K562 (cell line): Measurements from ENCODE around the gene NTSR1. TPM values are rescaled to one million over a fixed set of nuclear protein-coding genes. Genes with fewer than 3 reads are reported as not detected.

Experiments used
- E2F1 ChIP-seq: sonication (generic); formaldehyde crosslinking; IDR thresholded peaks from 2 replicates; pipeline ENCODE4 v1.8.1; 2023; ENCODE audit warnings: mild to moderate bottlenecking, missing genetic modification reagents, moderate library complexity
- FIP1L1 ChIP-seq: fragments of 200-400 bp; formaldehyde crosslinking; IDR thresholded peaks from 2 replicates; pipeline ENCODE4 v1.6.1; 2018; ENCODE audit warnings: mild to moderate bottlenecking, low read depth, low read length; ENCODE audit not compliant: poor library complexity, severe bottlenecking
- MTF1 ChIP-seq: fragments of 250-450 bp; sonication (Bioruptor Pico); IDR thresholded peaks from 2 replicates; pipeline ENCODE4 v1.9.0; 2021; ENCODE audit warnings: moderate library complexity, mild to moderate bottlenecking, inconsistent platforms, borderline replicate concordance
- SIN3A ChIP-seq, 2 experiments: fragments of 150-350 bp in 1 of 2; IDR thresholded peaks; 2 replicates each; pipeline ENCODE4 v1.6.1; 2011 to 2016; ENCODE audit warnings: borderline replicate concordance in 2 of 2, low read depth in 2 of 2, low read length in 2 of 2, mild to moderate bottlenecking in 2 of 2, moderate library complexity in 2 of 2; ENCODE audit not compliant: control insufficient read depth in 1 of 2
- STAT5B ChIP-seq: fragments of 250-450 bp; sonication (Bioruptor Pico); IDR thresholded peaks from 2 replicates; pipeline ENCODE4 v1.8.0; 2021; ENCODE audit warnings: mild to moderate bottlenecking, inconsistent platforms
- TFAP4 ChIP-seq: sonication (generic); formaldehyde crosslinking; IDR thresholded peaks from 2 replicates; pipeline ENCODE4 v1.8.0; 2022; ENCODE audit warnings: missing genetic modification reagents, mild to moderate bottlenecking, moderate library complexity, borderline replicate concordance
- ZFX ChIP-seq: sonication (generic); formaldehyde crosslinking; IDR thresholded peaks from 2 replicates; pipeline ENCODE4 v1.8.0; 2022; ENCODE audit warnings: mild to moderate bottlenecking, missing genetic modification reagents, moderate library complexity
- ZNF140 ChIP-seq: fragments of 250-450 bp; sonication (Bioruptor Pico); IDR thresholded peaks from 2 replicates; pipeline ENCODE4 v1.8.0; 2021; ENCODE audit warnings: moderate library complexity, mild to moderate bottlenecking, inconsistent platforms
- polyA plus RNA-seq, 8 experiments: library from polyadenylated mRNA; depleted of rRNA in 4 of 8; stranded (reverse) in 5 of 8; unstranded in 3 of 8; fragments of >200 nt; fragmentation: Nextera tagmentation in 2 of 8; fragmentation: Illumina TruSeq in 1 of 8; extraction: Ambion mirVana in 2 of 8; extraction: Trizol in 1 of 8; gene quantifications; 2 replicates each; pipeline versions ENCODE4 v1.2.1 to v1.2.3, GENCODE V29; 2011 to 2014; ENCODE audit warnings: inconsistent platforms in 1 of 8, missing spikeins in 1 of 8
- total RNA-seq, 7 experiments: library from RNA; depleted of rRNA in 6 of 7; stranded (reverse); fragments of >200 nt in 6 of 7; fragmentation: Illumina TruSeq in 2 of 7; extraction: Trizol in 2 of 7; gene quantifications; 2 replicates each; pipeline versions ENCODE4 v1.2.1 to v1.2.3, GENCODE V29; 2011 to 2021; ENCODE audit warnings: low replicate concordance in 1 of 7

Gene NTSR1
- total and polyA plus RNA-seq, 9 of the 15 experiments (the other 6 are each of a cell fraction or from before 2014, with no cell fraction given) = 0.04 to 0.40 (median 0.13) TPM; not detected in 3

DNA sequence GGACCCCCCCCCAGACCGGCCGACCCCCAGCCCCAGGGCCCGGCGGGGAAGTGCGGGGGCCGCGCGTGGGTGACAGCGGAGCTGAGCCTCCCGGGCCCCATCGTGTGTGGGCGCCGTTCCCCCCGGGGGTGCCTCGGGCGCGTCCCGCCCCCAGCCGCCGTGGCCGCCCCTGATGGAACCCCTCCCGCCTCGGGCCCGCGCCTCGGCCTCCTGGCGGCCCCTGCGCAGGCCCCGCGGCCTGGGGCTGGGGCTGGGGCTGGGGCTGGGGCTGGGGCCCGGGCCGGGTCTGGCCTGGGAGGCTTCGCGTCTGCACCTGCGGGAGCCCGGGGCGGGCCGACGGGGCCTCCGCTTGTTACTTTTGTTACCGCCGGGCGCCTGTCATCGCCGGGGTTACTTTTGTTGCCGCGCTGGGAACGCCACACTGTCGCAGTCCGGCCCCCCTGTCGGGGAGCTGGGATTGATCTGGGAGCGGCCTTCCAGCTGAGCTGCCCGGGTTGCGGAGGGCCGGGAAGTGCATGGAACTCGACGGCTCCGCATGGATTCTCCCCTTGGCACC lies 96.6 kb downstream of the NTSR1 start (continued):
- TF ChIP-seq E2F1 (CRISPR knock-in tag) = no peak
- TF ChIP-seq SIN3A (IDR thresholded peaks at IDR 0.05; ENCODE audit: borderline replicate concordance in 2 of 2, control insufficient read depth in 1 of 2, low read depth in 2 of 2, low read length in 2 of 2) = 0 out of 4 replicates have a peak, but pooled peaks of 1 of the 2 experiments have one; percentile 34
- TF ChIP-seq MTF1 (CRISPR knock-in tag) = no peak
- TF ChIP-seq ZNF140 (CRISPR knock-in tag) = no peak
- TF ChIP-seq ZFX (CRISPR knock-in tag) = peak; percentile 30; the same call in 1 of the 2 replicates
- no peak for TF ChIP-seq STAT5B
- peak; percentile 38 for TF ChIP-seq FIP1L1
- peak; percentile 55; the same call in 1 of the 2 replicates for TF ChIP-seq TFAP4 (CRISPR knock-in tag)
